Measurements from ENCODE around the gene PAPLN.
"Not testable (repeated sequence)": the region's sequence is repeated elsewhere in the genome, so short reads cannot be mapped to it uniquely, and the experiment has no call there.

PAPLN gene

GRCh38 chr14:73283608-73284379 is 46.5 kb downstream of the PAPLN start:
- peak in 17 of 51 donors; percentile 4 to 70 (median 25) for DNase-seq

- no peak for DNase-seq
These were observed 48.7 kb downstream of the PAPLN start for GRCh38 chr14:73285979-73286378.

- no peak for DNase-seq
These were observed 49.3 kb downstream of the PAPLN start for GRCh38 chr14:73286598-73286997.

GRCh38 chr14:73287071-73287470 is 49.8 kb downstream of the PAPLN start:
- DNase-seq, result no peak

GRCh38 chr14:73289308-73289707 is 52.0 kb downstream of the PAPLN start:
- no peak for DNase-seq

GRCh38 chr14:73289729-73290128 is 52.4 kb downstream of the PAPLN start:
- no peak for DNase-seq

- DNase-seq, result no peak
These were observed 53.0 kb downstream of the PAPLN start for GRCh38 chr14:73290279-73290678.

- no peak for DNase-seq
These were observed 56.8 kb downstream of the PAPLN start for GRCh38 chr14:73293782-73294781.

GRCh38 chr14:73295198-73295796 is 58.0 kb downstream of the PAPLN start:
- DNase-seq, result peak in 2 of 51 donors; percentile 9 to 44

GRCh38 chr14:73305499-73305898 is 68.2 kb downstream of the PAPLN start:
- DNase-seq, result no peak

- DNase-seq, result no peak
These were observed 70.0 kb downstream of the PAPLN start for GRCh38 chr14:73307261-73307660.

GRCh38 chr14:73309207-73309606 is 71.9 kb downstream of the PAPLN start:
- DNase-seq, result not testable (repeated sequence)

GRCh38 chr14:73311708-73312030 is 74.4 kb downstream of the PAPLN start:
- DNase-seq, result no peak

GRCh38 chr14:73312687-73313086 is 75.4 kb downstream of the PAPLN start:
- DNase-seq, result no peak

- DNase-seq, result no peak
These were observed 75.8 kb downstream of the PAPLN start for GRCh38 chr14:73313151-73313550.

GRCh38 chr14:73323896-73324399 is 86.6 kb downstream of the PAPLN start:
- DNase-seq, result no peak
